ENCODE results near the gene PTDSS2.

DNA sequence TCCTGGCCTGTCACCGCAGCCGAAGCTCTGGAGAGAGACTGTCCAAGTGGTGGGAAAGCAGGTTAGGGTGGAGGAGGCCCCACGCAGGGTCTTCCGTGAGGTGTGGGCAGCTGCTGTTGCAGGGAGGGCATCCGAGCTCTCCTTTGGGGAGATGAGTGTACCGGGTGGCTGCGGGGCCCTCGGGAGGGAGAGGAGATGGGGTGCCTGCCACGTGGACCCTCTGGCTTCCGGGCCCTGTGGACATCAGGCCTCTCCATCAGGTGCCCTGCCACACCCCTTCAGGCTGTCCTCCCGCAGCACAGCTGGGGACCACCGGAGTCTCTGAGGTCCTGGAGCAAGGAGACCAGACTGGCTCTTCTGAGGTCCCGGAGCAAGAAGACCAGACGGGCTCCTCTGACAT is 1.7 kb downstream of the PTDSS2 start:
- TF ChIP-seq, protein P1, sequence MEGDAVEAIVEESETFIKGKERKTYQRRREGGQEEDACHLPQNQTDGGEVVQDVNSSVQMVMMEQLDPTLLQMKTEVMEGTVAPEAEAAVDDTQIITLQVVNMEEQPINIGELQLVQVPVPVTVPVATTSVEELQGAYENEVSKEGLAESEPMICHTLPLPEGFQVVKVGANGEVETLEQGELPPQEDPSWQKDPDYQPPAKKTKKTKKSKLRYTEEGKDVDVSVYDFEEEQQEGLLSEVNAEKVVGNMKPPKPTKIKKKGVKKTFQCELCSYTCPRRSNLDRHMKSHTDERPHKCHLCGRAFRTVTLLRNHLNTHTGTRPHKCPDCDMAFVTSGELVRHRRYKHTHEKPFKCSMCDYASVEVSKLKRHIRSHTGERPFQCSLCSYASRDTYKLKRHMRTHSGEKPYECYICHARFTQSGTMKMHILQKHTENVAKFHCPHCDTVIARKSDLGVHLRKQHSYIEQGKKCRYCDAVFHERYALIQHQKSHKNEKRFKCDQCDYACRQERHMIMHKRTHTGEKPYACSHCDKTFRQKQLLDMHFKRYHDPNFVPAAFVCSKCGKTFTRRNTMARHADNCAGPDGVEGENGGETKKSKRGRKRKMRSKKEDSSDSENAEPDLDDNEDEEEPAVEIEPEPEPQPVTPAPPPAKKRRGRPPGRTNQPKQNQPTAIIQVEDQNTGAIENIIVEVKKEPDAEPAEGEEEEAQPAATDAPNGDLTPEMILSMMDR (IDR thresholded peaks at IDR 0.05 in 8 of 11, conservative IDR thresholded peaks at IDR 0.05 in 3 of 11): no peak
- TF ChIP-seq POLR2AphosphoS5 (IDR thresholded peaks at IDR 0.05): no peak
- TF ChIP-seq POLR2A (IDR thresholded peaks at IDR 0.05): no peak
